Left lobe of liver (tissue), 2 donors: ENCODE data around the gene TOX3. TPM values are rescaled to one million over a fixed set of nuclear protein-coding genes. Genes with fewer than 3 reads are reported as not detected.

ENCODE experiments used
- ATAC-seq: fragments of 200-7000 bp; cut with Tn5 transposase; one replicate; pipeline ENCODE4 v1.9.1; 2020; ENCODE audit warnings: mild to moderate bottlenecking, moderate library complexity
- DNase-seq: peaks from one replicate; pipeline ENCODE4 v3.0.0-alpha.2; 2020; ENCODE audit warnings: low spot score
- total RNA-seq: library from RNA; stranded (reverse); gene quantifications from one replicate; pipeline ENCODE4 v1.2.1, GENCODE V29; 2021
- donor health status: DM: no; HTN: no; CAD: no; lungs with moderate emphysema.
- donor health status: DM: no; HTN: yes; CAD: no.

Gene TOX3
- total RNA-seq = 1.3 TPM

GRCh38 chr16:52547004-52547833 is at the start of gene TOX3:
TSS of gene TOX3 (minus strand) at chr16:52547143. CDS start at chr16:52546723, 420 bp downstream.
- peak; percentile 70 for ATAC-seq

DNA sequence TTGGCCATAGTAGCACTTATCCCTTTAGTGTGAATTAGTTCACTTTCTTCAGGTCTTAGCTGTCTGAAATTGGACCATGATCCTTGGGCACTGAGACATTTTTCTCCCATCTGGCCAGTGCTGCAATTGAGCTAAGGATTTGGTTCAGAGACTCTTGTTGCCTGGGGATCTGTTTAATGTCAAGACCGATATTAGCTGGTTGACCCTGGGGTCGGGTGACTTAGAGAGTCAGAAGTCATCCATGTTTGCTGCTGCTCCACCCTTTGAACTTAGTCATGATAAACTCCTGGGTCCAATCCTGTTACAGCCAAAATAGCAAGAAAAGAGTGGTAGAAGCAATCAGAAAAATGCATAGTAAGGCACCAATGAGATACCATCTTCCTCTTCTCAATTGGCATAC is 45.8 kb upstream of the TOX3 start:
- ATAC-seq = no peak

More at GRCh38 chr16:52547004-52547833, at the start of gene TOX3:
- DNase-seq = peak; percentile 50

GRCh38 chr16:52591934-52592592 is 45.1 kb upstream of the TOX3 start:
- ATAC-seq = no peak

More for the DNA sequence above, 45.8 kb upstream of the TOX3 start:
- DNase-seq = no peak

DNA sequence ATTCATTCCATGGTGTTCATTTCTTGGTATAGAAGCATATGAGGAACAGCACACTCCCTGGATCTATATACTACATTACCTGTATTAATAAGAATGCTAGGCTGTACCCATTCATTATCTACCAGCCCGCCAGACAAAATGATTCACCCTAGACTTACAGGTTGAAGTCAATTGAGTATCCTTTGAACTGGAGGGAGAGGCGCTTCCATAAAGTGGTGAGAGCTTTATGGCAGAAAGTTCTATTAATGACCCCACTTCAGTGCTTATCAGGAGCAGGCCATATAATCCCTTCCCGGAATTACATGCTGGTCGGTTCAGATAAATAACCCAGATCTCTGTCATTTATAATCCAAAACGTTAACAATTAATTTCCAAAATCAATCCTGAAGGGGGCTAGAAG is 44.5 kb upstream of the TOX3 start:
- ATAC-seq = no peak
- no peak for DNase-seq

More at GRCh38 chr16:52591934-52592592, 45.1 kb upstream of the TOX3 start:
- no peak for DNase-seq

GRCh38 chr16:52586159-52586558 is 39.2 kb upstream of the TOX3 start:
- ATAC-seq (no peak), DNase-seq (no peak)

DNA sequence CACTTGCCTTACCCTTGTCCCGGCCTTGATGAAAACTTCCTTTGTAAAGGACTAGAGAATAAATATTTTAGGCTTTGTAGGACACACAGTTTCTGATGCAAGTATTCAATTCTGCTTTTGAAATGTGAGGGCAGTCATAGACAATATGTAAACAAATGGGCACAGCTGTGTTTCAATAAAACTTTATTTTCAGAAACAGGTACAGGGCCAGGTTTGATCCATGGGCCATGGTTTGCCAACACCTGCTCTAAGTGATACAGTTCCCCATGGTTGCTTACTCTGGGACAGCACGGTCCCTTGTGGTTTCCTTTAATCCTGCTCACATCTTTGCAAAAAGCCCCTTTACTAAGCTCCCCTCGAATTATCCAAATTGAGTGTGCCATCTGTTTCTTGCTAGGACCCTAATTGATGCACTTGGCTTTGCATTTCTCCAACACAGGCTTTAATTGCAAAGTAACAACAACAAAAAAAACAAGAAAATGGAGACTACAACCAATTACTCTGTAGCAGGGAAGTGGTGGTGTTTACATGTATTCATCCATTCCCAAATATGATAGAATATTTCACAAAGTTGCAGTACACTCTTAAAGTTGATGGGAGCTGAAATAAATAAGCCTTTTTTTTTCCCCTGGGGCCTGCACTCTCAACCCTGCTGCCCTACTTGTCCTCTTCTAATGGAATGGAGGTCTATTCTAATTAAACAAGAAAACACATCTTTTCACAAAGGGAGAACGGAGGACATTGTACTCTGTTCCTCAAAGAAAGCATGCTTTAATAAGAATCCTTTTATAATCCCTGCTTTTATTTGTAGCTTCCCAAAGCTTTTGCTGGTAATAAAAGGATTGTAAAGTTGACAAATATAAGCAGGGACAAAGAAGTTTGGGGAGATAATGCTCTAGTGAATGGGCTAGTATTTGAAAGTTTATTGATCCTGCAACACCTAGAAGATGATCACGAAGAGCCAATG is 37.7 kb upstream of the TOX3 start:
- no peak for DNase-seq
- ATAC-seq = no peak

DNA sequence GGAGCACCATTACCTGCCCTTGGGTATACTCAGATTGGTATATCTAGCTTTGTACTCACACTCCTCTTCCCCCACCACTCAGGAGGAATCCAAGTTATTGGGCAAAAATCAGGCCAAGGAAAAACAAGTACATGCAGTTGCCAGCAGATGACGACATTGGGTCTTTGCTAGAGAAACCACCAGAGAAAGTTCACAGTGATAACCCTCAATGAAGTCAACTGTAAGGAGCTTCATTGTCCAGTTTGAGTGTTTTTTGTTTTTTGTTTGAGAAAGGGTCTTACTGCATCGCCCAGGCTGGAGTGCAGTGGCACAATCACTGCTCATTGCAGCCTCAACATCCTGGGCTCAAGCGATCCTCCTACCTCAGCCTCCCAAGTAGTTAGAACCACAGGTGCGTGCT is 34.6 kb upstream of the TOX3 start:
- no peak for DNase-seq
- peak; percentile 62 for ATAC-seq

DNA sequence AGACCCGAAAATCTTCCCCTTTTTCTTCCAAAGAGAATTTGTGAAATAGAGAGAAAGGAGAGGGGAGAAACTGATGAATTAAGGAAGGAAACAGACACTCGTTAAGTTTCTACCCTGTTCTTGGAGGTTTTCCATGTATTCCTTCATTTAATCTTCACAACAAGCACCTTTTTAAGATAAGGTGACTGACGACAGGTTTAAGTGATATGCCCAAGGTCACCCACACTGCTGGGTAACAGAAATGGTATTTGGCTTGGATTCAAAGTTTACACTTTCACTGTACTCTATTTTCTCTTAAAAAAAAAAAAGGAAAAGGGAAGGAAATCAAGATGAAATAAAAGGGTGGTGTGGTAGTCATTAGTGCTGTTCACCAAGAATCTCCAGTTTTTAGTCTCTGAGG is 33.5 kb upstream of the TOX3 start:
- ATAC-seq = no peak
- no peak for DNase-seq

DNA sequence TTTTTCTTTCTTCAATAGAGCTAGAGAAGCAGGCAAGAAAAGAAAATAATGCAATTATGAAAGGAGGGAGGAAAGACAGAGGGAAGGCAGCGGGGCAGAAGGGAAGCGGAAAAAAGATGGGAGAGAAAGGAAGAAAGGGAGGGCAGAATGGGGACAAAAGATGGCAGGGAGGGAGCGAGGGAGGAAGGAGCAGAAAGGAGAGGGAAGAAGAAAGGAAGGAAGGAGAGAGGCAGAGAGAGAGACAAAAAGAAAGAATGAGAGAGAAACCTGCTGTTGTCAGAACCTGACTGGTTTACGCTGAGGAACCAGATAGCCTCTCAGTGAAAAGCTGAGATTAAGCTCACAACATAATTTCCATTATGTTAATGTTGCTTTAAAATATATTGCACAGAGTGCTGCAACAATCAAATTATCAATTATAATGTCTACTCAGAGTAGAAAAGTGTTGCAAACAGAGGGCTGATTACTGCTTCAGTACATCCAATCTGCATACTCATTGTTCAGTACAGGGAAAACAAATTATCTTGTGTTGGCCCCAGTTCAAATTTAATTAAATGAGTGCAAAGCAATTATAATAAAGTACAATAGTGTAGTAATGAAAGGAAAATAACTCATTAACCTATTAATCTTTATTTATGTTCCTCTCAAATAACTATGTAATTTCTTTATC is 32.0 kb upstream of the TOX3 start:
- ATAC-seq = no peak
- no peak for DNase-seq

DNA sequence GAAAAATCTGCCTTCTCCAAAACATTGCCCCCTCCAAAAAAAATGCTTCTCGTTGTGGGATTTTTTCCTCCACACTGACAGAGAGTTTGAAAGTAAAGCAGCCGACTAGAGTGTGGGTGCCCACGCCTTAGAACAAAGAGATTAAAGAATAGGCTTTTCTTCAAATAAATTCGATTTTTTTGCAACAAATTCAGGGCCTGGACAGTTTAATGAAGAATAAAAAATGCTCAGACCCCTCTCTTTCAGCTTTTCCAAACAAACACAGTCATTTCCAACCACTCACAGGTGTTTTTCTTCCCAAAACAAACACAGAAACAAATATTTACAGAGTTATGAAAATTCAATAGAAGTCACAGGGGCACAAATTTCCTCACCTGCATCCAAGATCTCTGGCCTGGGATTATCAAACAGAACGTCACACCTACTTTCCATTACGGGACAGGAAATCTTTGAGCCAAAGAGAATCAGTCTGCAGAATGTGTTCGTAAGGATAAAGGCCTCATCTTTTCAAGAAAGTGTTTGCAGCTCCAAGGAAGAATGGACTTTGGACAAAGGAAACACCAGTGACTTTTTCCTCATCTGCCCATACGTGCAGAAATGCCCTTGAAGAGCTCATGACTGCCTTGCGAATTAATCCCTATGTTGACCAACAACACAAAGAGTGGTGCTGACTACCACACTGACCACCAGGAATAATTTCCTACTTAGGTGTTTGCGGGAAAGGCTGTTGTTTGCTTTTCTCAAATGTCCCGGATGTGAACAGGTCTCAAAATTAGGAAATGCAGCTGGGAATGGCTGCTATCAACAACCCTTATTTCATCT is 31.3 kb upstream of the TOX3 start:
- ATAC-seq (peak; percentile 65), DNase-seq (peak; percentile 52)

DNA sequence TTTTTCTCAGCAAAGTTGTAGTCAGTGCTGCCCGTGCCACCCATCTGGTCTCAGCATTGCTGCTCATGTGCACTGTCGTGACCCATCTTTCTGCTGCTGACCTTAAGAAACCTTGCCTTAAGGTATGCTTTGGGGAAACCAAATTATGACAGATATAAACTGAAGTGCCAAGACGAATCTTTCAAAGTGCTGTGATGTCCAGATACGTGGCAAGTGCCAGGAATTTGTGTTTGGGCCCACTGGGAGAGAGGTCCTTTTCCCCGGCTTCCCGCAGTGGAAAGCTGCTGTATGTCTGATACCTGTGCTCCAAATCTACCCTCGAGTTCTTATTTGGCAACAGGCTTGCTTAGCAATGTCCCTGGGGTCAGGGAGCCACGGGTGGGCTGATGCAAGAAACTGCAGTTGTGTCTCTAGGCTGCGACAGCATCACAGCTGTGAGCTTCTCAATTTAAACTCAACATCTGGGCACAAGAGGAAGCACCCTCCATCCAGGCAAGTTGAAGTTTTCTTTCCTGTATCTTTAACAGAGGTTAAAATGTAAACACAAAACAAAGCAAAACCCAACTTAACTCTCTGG is 30.3 kb upstream of the TOX3 start:
- DNase-seq (no peak), ATAC-seq (no peak)

DNA sequence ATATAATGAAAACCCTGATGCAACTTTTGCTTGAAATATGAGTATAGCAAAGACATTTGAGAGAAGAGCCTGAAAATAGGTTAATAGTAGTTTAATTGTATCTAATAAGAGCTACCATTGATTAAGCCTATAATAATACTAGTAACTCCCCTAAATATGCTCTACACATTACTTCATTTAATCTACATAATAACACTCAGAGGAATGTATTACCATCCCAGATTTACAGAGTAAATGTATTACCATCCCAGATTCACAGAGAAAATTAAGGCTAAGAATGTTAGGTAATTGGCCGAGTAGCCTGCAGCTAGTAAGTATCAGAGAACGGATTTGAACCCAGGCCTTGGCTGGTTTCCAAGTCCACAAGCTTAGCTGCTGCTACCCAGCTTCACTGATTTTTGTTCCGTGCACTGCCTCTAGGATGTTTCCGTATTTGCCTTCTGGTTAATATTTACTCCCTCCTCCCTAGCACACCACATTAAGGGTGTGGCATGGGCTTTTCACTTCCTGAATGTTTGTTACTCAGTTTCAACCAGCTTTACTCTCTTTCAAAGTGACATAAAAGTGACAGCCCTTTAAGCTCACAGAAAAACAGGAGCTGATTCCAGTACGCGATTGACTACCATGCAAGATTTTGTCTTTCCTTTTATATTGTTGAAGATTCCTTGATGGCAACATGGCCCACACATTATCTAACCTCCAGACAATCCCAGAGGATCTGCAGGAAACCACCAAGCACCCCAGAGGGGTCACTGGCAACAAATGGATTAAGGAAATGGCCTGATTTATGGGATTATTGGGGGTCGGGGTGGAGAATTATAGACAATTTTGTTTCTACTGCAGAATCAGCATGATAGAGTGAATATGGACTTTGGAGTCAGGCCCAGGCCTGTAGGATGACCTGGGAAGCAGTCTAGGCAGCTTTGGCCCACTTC is 26.7 kb upstream of the TOX3 start:
- ATAC-seq (peak; percentile 87), DNase-seq (peak; percentile 59)

GRCh38 chr16:52572656-52573055 is 25.7 kb upstream of the TOX3 start:
- ATAC-seq = no peak

GRCh38 chr16:52570495-52571091 is 23.6 kb upstream of the TOX3 start:
- DNase-seq = no peak
- no peak for ATAC-seq

More at GRCh38 chr16:52572656-52573055, 25.7 kb upstream of the TOX3 start:
- no peak for DNase-seq

- ATAC-seq = no peak
- no peak for DNase-seq
Measured at GRCh38 chr16:52569701-52570100, 22.8 kb upstream of the TOX3 start.

GRCh38 chr16:52568983-52569690 is 22.2 kb upstream of the TOX3 start:
- ATAC-seq (no peak), DNase-seq (no peak)

GRCh38 chr16:52568495-52568894 is 21.6 kb upstream of the TOX3 start:
- DNase-seq (no peak), ATAC-seq (no peak)
